IPS DF 6.9 (cell line): ENCODE data around the gene UNKL.

Source experiments
- DNase-seq: peaks from one replicate; pipeline ENCODE4 v3.0.0-alpha.2; 2013; ENCODE audit warnings: low read depth, low spot score
- H3K27ac ChIP-seq: one replicate; pipeline ENCODE4 v1.5.1; 2013; ENCODE audit warnings: low read length, control low read depth
- H3K27me3 ChIP-seq: 2 replicates; pipeline ENCODE4 v1.6.1; 2013; ENCODE audit warnings: mild to moderate bottlenecking, low read length; ENCODE audit not compliant: control insufficient read depth, insufficient read depth
- H3K36me3 ChIP-seq: 2 replicates; pipeline ENCODE4 v1.6.1; 2013; ENCODE audit warnings: low read length; ENCODE audit not compliant: control insufficient read depth, insufficient read depth
- H3K4me1 ChIP-seq: 2 replicates; pipeline ENCODE4 v1.6.1; 2013; ENCODE audit warnings: low read length; ENCODE audit not compliant: control insufficient read depth, insufficient read depth
- H3K4me3 ChIP-seq: 2 replicates; pipeline ENCODE4 v1.5.1; 2013; ENCODE audit warnings: mild to moderate bottlenecking, low read length
- H3K9me3 ChIP-seq: 2 replicates; pipeline ENCODE4 v1.6.1; 2013; ENCODE audit warnings: low read length, inconsistent platforms; ENCODE audit not compliant: control insufficient read depth, insufficient read depth
- WGBS: extraction: QIAGEN DNeasy Blood & Tissue Kit; methylation state at CpG from one replicate; pipeline ENCODE4 v1.1.7; 2013; ENCODE audit warnings: mixed read lengths, missing lambda C conversion rate; ENCODE audit not compliant: insufficient read length, insufficient coverage; 5-methylcytosine and 5-hydroxymethylcytosine counted together

UNKL gene

GRCh38 chr16:1437606-1438005 is 23.1 kb upstream of the UNKL start:
- Histone ChIP-seq H3K4me3 (no peak overlapping the region), H3K4me1 (peaks cover 2% of the 10 kb centered on the region; the same call in 1 of the 2 replicates), H3K36me3 (no peaks in the 10 kb centered on the region; the same call in 1 of the 2 replicates), H3K27me3 (no peaks in the 10 kb centered on the region), H3K27ac (no peak overlapping the region), H3K9me3 (no peaks in the 10 kb centered on the region)
- no peak for DNase-seq
- WGBS = no CpG with 5 or more reads among the region's 22 CpGs

GRCh38 chr16:1436731-1437355 is 22.3 kb upstream of the UNKL start:
- Histone ChIP-seq H3K4me3 (no peak overlapping the region), H3K4me1 (peaks cover 2% of the 10 kb centered on the region; the same call in 1 of the 2 replicates), H3K27me3 (no peaks in the 10 kb centered on the region), H3K9me3 (no peaks in the 10 kb centered on the region), H3K27ac (no peak overlapping the region), H3K36me3 (no peaks in the 10 kb centered on the region; the same call in 1 of the 2 replicates)
- DNase-seq = no peak
- no CpG with 5 or more reads among the region's 47 CpGs for WGBS

GRCh38 chr16:1435921-1436697 is 21.6 kb upstream of the UNKL start:
- H3K27ac ChIP-seq = no peak overlapping the region
- H3K4me3 ChIP-seq = no peak overlapping the region
- no CpG with 5 or more reads among the region's 32 CpGs for WGBS
- no peaks in the 10 kb centered on the region for H3K27me3 ChIP-seq
- no peaks in the 10 kb centered on the region for H3K9me3 ChIP-seq
- H3K4me1 ChIP-seq = peaks cover 2% of the 10 kb centered on the region; the same call in 1 of the 2 replicates
- DNase-seq = no peak
- H3K36me3 ChIP-seq = no peaks in the 10 kb centered on the region; the same call in 1 of the 2 replicates

GRCh38 chr16:1434644-1435592 is 20.4 kb upstream of the UNKL start:
- no peaks in the 10 kb centered on the region for H3K9me3 ChIP-seq
- no peak for DNase-seq
- no peaks in the 10 kb centered on the region for H3K27me3 ChIP-seq
- WGBS = no CpG with 5 or more reads among the region's 40 CpGs
- H3K4me1 ChIP-seq = peaks cover 2% of the 10 kb centered on the region; the same call in 1 of the 2 replicates
- no peak overlapping the region for H3K4me3 ChIP-seq
- H3K27ac ChIP-seq = no peak overlapping the region
- no peaks in the 10 kb centered on the region; the same call in 1 of the 2 replicates for H3K36me3 ChIP-seq

GRCh38 chr16:1433756-1434155 is 19.3 kb upstream of the UNKL start:
- Histone ChIP-seq H3K27ac (no peak overlapping the region), H3K9me3 (no peaks in the 10 kb centered on the region), H3K4me3 (no peak overlapping the region), H3K36me3 (no peaks in the 10 kb centered on the region; the same call in 1 of the 2 replicates), H3K4me1 (no peaks in the 10 kb centered on the region), H3K27me3 (no peaks in the 10 kb centered on the region)
- DNase-seq = no peak
- no CpG with 5 or more reads among the region's 22 CpGs for WGBS

- H3K27me3 ChIP-seq = no peaks in the 10 kb centered on the region
- DNase-seq = no peak
- H3K36me3 ChIP-seq = no peaks in the 10 kb centered on the region; the same call in 1 of the 2 replicates
- WGBS = no CpG with 5 or more reads among the region's 14 CpGs
- no peak overlapping the region for H3K4me3 ChIP-seq
- H3K9me3 ChIP-seq = no peaks in the 10 kb centered on the region
- no peak overlapping the region for H3K27ac ChIP-seq
- H3K4me1 ChIP-seq = no peaks in the 10 kb centered on the region
These were observed 18.7 kb upstream of the UNKL start for GRCh38 chr16:1433263-1433560.

GRCh38 chr16:1432388-1433262 is 18.1 kb upstream of the UNKL start:
- Histone ChIP-seq H3K9me3 (no peaks in the 10 kb centered on the region), H3K27ac (no peak overlapping the region), H3K27me3 (no peaks in the 10 kb centered on the region), H3K36me3 (no peaks in the 10 kb centered on the region; the same call in 1 of the 2 replicates), H3K4me1 (peaks cover 1% of the 10 kb centered on the region; the same call in 1 of the 2 replicates), H3K4me3 (no peak overlapping the region)
- no peak for DNase-seq
- no CpG with 5 or more reads among the region's 63 CpGs for WGBS

- Histone ChIP-seq H3K36me3 (no peaks in the 10 kb centered on the region; the same call in 1 of the 2 replicates), H3K4me3 (no peak overlapping the region), H3K4me1 (peaks cover 1% of the 10 kb centered on the region; the same call in 1 of the 2 replicates), H3K27me3 (no peaks in the 10 kb centered on the region), H3K9me3 (no peaks in the 10 kb centered on the region), H3K27ac (no peak overlapping the region)
- WGBS = no CpG with 5 or more reads among the region's 20 CpGs
- no peak for DNase-seq
These were observed 17.2 kb upstream of the UNKL start for GRCh38 chr16:1431497-1432270.
